IMR-90 (cell line): ENCODE measurements around the gene NAA60. TPM values are rescaled to one million over a fixed set of nuclear protein-coding genes. Genes with fewer than 3 reads are reported as not detected.

Experiments
- ATAC-seq: fragments of 200-7000 bp; cut with Tn5 transposase; 2 replicates; pipeline ENCODE4 v1.9.1; 2020; ENCODE audit warnings: low read depth, mild to moderate bottlenecking, moderate library complexity
- BruUV-seq: library from RNA; stranded (reverse); fragments of 400-500 nt; replicated peaks from 2 replicates; lab custom pipeline; 2021; lab: Mats Ljungman, UMichigan
- CTCF ChIA-PET: fragments of 300-600 bp; formaldehyde crosslinking; extraction: SDS; loops from one replicate; lab custom pipeline; 2021; ENCODE audit warnings: antibody characterized with exemption; lab: Yijun Ruan, JAX
- POLR2A ChIA-PET: fragments of 300-600 bp; sonication (Branson Sonifier 250); formaldehyde crosslinking; loops from one replicate; lab custom pipeline; 2022; ENCODE audit warnings: antibody characterized with exemption; ENCODE audit not compliant: unreplicated experiment; lab: Charles Lee
- DNase-seq: peaks from one replicate; pipeline ENCODE4 v3.0.0; 2013
- H2AFZ ChIP-seq: replicated peaks from 2 replicates; pipeline ENCODE3; 2013; ENCODE audit warnings: low read length, mild to moderate bottlenecking; ENCODE audit not compliant: poor library complexity
- H2AK5ac ChIP-seq: 2 replicates; pipeline ENCODE4 v1.6.1; 2013; ENCODE audit warnings: low read depth, low read length, inconsistent platforms
- H2AK9ac ChIP-seq: replicated peaks from 2 replicates; pipeline ENCODE3; 2013; ENCODE audit warnings: mild to moderate bottlenecking, low read depth, low read length, moderate library complexity; ENCODE audit not compliant: poor library complexity
- H2BK120ac ChIP-seq: 2 replicates; pipeline ENCODE4 v1.6.1; 2013; ENCODE audit warnings: low read depth, low read length, inconsistent platforms
- H2BK15ac ChIP-seq: 3 replicates; pipeline ENCODE4 v1.6.1; 2013; ENCODE audit warnings: low read depth, low read length, inconsistent platforms
- H2BK20ac ChIP-seq: 2 replicates; pipeline ENCODE4 v1.6.1; 2013; ENCODE audit warnings: low read depth, mild to moderate bottlenecking, inconsistent platforms, low read length, moderate library complexity
- H2BK5ac ChIP-seq: 2 replicates; pipeline ENCODE4 v1.6.1; 2013; ENCODE audit warnings: mild to moderate bottlenecking, low read depth, low read length, inconsistent platforms; ENCODE audit not compliant: poor library complexity, severe bottlenecking
- H3K14ac ChIP-seq: replicated peaks from 2 replicates; pipeline ENCODE4 v1.6.1; 2013; ENCODE audit warnings: low read depth, low read length, inconsistent platforms
- H3K18ac ChIP-seq: 2 replicates; pipeline ENCODE4 v1.6.1; 2013; ENCODE audit warnings: low read depth, low read length, control low read depth
- H3K23ac ChIP-seq: 2 replicates; pipeline ENCODE4 v1.6.1; 2013; ENCODE audit warnings: low read depth, low read length, inconsistent platforms
- H3K27ac ChIP-seq: 2 replicates; pipeline ENCODE4 v1.5.1; 2013; ENCODE audit warnings: mild to moderate bottlenecking, control low read depth, low read length; ENCODE audit not compliant: insufficient read depth
- H3K27me3 ChIP-seq: 2 replicates; pipeline ENCODE4 v1.6.1; 2013; ENCODE audit warnings: low read length; ENCODE audit not compliant: control insufficient read depth, insufficient read depth
- H3K36me3 ChIP-seq: 2 replicates; pipeline ENCODE4 v1.6.1; 2013; ENCODE audit warnings: low read length, mixed read lengths; ENCODE audit not compliant: control insufficient read depth, insufficient read depth
- H3K4ac ChIP-seq: 2 replicates; pipeline ENCODE4 v1.6.1; 2013; ENCODE audit warnings: low read depth, low read length, inconsistent platforms
- H3K4me1 ChIP-seq: 2 replicates; pipeline ENCODE4 v1.6.1; 2013; ENCODE audit warnings: low read length, mixed read lengths; ENCODE audit not compliant: control insufficient read depth, insufficient read depth
- H3K4me2 ChIP-seq: 2 replicates; pipeline ENCODE4 v1.6.1; 2013; ENCODE audit warnings: low read depth, mild to moderate bottlenecking, control low read depth, low read length, moderate library complexity
- H3K4me3 ChIP-seq: 2 replicates; pipeline ENCODE4 v1.5.1; 2013; ENCODE audit warnings: low read depth, mild to moderate bottlenecking, control low read depth, low read length, moderate library complexity; ENCODE audit not compliant: insufficient read depth
- H3K56ac ChIP-seq: 2 replicates; pipeline ENCODE4 v1.6.1; 2013; ENCODE audit warnings: low read length, inconsistent platforms; ENCODE audit not compliant: insufficient read depth; ENCODE audit errors: extremely low read depth
- H3K79me1 ChIP-seq, 2 experiments: 2 replicates each; pipeline ENCODE4 v1.6.1; 2013; ENCODE audit warnings: low read length in 2 of 2, inconsistent platforms in 1 of 2, low read depth in 1 of 2
- H3K9ac ChIP-seq: 2 replicates; pipeline ENCODE4 v1.6.1; 2013; ENCODE audit warnings: low read depth, low read length, control low read depth
- H3K9me1 ChIP-seq: 2 replicates; pipeline ENCODE4 v1.6.1; 2013; ENCODE audit warnings: low read length, inconsistent platforms; ENCODE audit not compliant: insufficient read depth
- H3K9me3 ChIP-seq: 2 replicates; pipeline ENCODE4 v1.6.1; 2013; ENCODE audit warnings: low read length; ENCODE audit not compliant: control insufficient read depth, insufficient read depth
- H4K20me1 ChIP-seq: 2 replicates; pipeline ENCODE4 v1.6.1; 2013; ENCODE audit warnings: low read length, inconsistent platforms; ENCODE audit not compliant: insufficient read depth
- H4K5ac ChIP-seq: 2 replicates; pipeline ENCODE4 v1.6.1; 2013; ENCODE audit warnings: mild to moderate bottlenecking, low read depth, low read length, control low read depth
- H4K8ac ChIP-seq, 2 experiments: 2 replicates each; pipeline ENCODE4 v1.6.1; 2013; ENCODE audit warnings: low read depth in 2 of 2, low read length in 2 of 2, control low read depth in 1 of 2, inconsistent platforms in 1 of 2
- H4K91ac ChIP-seq: 2 replicates; pipeline ENCODE4 v1.6.1; 2013; ENCODE audit warnings: low read depth, low read length, inconsistent platforms; ENCODE audit not compliant: insufficient read depth
- MXI1 ChIP-seq: IDR thresholded peaks from 2 replicates; pipeline ENCODE4 v1.6.1; 2012; ENCODE audit warnings: low read depth, mild to moderate bottlenecking, low read length, moderate library complexity, borderline replicate concordance
- SMC3 ChIP-seq: fragments of 150-350 bp; IDR thresholded peaks from 2 replicates; pipeline ENCODE4 v1.6.1; 2016; ENCODE audit warnings: low read depth, mild to moderate bottlenecking, antibody characterized with exemption, low read length, moderate library complexity
- WGBS, 2 experiments: methylation state at CpG; one replicate each; pipeline versions ENCODE4 v1.1.5 to v1.1.7; 2013; ENCODE audit warnings: missing lambda C conversion rate in 2 of 2; ENCODE audit not compliant: insufficient read length in 1 of 2; ENCODE audit errors: extremely low coverage in 2 of 2; 5-methylcytosine and 5-hydroxymethylcytosine counted together
- dilution Hi-C: fragments of 300-500 bp; cut with HindIII; formaldehyde crosslinking; loops from one replicate; pipeline ENCODE4 v1.14.3; 2018; ENCODE audit warnings: low sequenced_read_pairs; ENCODE audit not compliant: unreplicated experiment
- in situ Hi-C: fragments of 300-500 bp; cut with MboI; formaldehyde crosslinking; loops from 3 replicates; pipeline ENCODE4 v1.14.3; 2019; ENCODE audit warnings: low sequenced_read_pairs, inconsistent platforms, mixed read lengths
- intact Hi-C: fragments of 100-400 bp; cut with micrococcal nuclease; formaldehyde crosslinking; loops from 2 replicates; pipeline ENCODE4 v1.10.0; 2022
- polyA plus RNA-seq, 3 experiments: library from polyadenylated mRNA; depleted of rRNA; stranded (reverse); fragments of >200 nt; gene quantifications; 2 replicates each; pipeline ENCODE4 v1.2.3, GENCODE V29; 2012; ENCODE audit warnings: low replicate concordance in 1 of 3
- total RNA-seq: library from RNA; depleted of rRNA; stranded (reverse); fragments of >200 nt; gene quantifications from 2 replicates; pipeline ENCODE4 v1.2.3, GENCODE V29; 2012

The NAA60 gene
- total and polyA plus RNA-seq, 2 of the 4 experiments (the other 2 are of a cell fraction) = 7.5 to 18.0 TPM

- no TSS peak for BruUV-seq
- Histone ChIP-seq H3K27ac (no peak overlapping the region), H3K4me2 (no peak overlapping the region), H2BK5ac (no peak overlapping the region), H3K14ac (no peak overlapping the region), H4K91ac (no peak overlapping the region), H3K4ac (no peak overlapping the region), H3K36me3 (peaks cover 32% of the 10 kb centered on the region), H2BK20ac (no peak overlapping the region), H4K8ac (no peak overlapping the region), H3K79me1 (peaks cover 0 to 3% of the 10 kb centered on the region in 2 experiments; a peak in 1 of 4 replicates), H3K9ac (no peak overlapping the region), H3K9me1 (peaks cover 15% of the 10 kb centered on the region), H2AK5ac (no peak overlapping the region), H4K20me1 (0 out of 2 replicates have a peak, but pooled peaks cover 9% of the 10 kb centered on the region), H2AFZ (no peak overlapping the region), H3K4me3 (no peak overlapping the region), H3K4me1 (peaks cover 13% of the 10 kb centered on the region), H3K27me3 (no peaks in the 10 kb centered on the region), H3K23ac (no peak overlapping the region), H4K5ac (no peak overlapping the region), H2BK120ac (no peak overlapping the region), H2AK9ac (no peak overlapping the region), H3K9me3 (no peaks in the 10 kb centered on the region), H3K56ac (no peak overlapping the region), H2BK15ac (no peak overlapping the region), H3K18ac (no peak overlapping the region)
- no peak for ATAC-seq
- POLR2A ChIA-PET = no interaction called here
- intact Hi-C loops = no loop called here
- dilution Hi-C loops = no loop called here
- 100% methylated on average over 3 of the region's 6 CpGs; no CpG with 5 or more reads in 1 of the 2 experiments for WGBS, 2 experiments
- TF ChIP-seq MXI1 (no peak), SMC3 (no peak)
- CTCF ChIA-PET = interaction anchor here (0.6 kb wide), 1 partner anchor 86 kb away, joined by 4 read pairs; no protein-coding TSS in a partner anchor
- in situ Hi-C loops = no loop called here
- no peak for DNase-seq
These were observed 75.0 kb downstream of the NAA60 start for GRCh38 chr16:3518292-3518985.
